Cardiac fibroblast (primary cell): Measurements from ENCODE around the gene LRRC75A.
"Not testable (repeated sequence)": the region's sequence is repeated elsewhere in the genome, so short reads cannot be mapped to it uniquely, and the experiment has no call there.

Experiments
- DNase-seq, 2 donors: peaks; one replicate each; pipeline versions ENCODE4 v3.0.0 to v3.0.0-alpha.2; 2010; ENCODE audit warnings: low read depth in 2 of 2
- H3K4me3 ChIP-seq, 2 donors: replicated peaks in 1 of 2; 1 replicate in 1 of 2; 2 replicates in 1 of 2; pipeline ENCODE4 v1.5.1; 2011; ENCODE audit warnings: low read depth in 2 of 2, low read length in 2 of 2, mild to moderate bottlenecking in 2 of 2, moderate library complexity in 1 of 2
- TF ChIP-seq, protein P1 (sequence below): IDR thresholded peaks from one replicate; pipeline ENCODE4 v1.5.1; 2011; ENCODE audit warnings: low read depth, mild to moderate bottlenecking, low read length, inconsistent platforms

LRRC75A gene

DNA sequence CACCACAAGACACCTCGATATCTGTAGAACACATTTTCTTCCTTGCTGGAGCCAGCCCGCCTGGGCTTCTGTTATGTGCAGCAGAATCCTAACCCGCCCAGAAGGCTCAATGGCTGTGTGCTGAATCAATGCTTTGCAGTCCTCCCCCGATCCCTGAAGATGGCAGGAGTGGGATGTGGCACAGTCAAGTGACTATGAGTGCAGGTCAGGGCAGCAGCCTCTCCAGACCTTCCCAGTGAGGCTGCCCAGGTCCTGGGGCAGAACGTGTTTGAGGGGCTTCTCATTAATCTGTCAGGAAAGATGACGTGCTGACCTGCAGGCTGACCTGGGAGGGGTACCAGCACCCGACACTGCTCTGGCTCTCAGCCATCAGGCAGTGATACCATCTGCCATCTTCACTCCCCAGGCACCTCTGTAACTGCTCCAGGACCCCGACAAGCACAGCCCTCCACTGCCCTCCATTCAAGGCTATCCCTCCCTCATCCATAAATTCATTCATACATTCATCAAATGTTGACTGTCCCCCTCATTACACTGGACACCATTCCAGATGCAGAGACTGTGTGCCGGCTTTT is 35.2 kb downstream of the LRRC75A start:
- no peak for DNase-seq
- TF ChIP-seq, protein P1, sequence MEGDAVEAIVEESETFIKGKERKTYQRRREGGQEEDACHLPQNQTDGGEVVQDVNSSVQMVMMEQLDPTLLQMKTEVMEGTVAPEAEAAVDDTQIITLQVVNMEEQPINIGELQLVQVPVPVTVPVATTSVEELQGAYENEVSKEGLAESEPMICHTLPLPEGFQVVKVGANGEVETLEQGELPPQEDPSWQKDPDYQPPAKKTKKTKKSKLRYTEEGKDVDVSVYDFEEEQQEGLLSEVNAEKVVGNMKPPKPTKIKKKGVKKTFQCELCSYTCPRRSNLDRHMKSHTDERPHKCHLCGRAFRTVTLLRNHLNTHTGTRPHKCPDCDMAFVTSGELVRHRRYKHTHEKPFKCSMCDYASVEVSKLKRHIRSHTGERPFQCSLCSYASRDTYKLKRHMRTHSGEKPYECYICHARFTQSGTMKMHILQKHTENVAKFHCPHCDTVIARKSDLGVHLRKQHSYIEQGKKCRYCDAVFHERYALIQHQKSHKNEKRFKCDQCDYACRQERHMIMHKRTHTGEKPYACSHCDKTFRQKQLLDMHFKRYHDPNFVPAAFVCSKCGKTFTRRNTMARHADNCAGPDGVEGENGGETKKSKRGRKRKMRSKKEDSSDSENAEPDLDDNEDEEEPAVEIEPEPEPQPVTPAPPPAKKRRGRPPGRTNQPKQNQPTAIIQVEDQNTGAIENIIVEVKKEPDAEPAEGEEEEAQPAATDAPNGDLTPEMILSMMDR = no peak
- H3K4me3 ChIP-seq = no peak overlapping the region

DNA sequence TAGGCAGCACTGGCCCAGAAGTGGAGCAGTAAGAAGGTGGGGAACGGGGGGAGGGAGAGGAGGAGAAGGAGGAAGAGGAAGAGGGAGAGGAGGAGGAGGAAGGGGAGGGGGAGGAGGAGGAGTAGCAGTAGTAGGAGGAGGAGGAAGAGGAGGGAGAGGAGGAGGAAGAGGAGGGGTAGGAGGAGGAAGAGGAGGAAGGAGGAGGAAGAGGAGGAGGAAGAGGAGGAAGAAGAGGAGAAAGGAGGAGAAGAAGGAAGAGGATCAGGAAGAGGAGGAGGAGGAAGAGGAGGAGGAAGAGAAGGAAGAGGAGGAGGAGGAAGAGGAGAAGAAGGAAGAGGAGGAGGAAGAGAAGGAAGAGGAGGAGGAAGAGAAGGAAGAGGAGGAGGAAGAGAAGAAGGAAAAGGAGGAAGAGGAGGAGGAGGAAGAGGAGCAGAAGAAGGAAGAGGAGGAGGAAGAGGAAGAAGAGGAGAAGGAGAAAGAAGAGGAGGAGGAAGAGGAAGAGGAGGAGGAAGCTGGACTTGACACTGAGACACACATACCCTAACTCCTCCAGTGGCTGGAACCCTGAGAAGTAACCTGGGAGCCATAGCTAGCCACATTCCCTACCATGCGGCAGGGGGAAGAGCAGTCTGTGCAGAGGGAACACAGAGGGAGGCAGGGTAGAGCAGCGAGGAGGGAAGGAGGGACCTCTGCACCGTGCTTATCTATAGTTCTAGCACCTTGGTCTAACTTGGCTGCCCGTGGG is 35.8 kb downstream of the LRRC75A start:
- TF ChIP-seq, protein P1 = no peak
- H3K4me3 ChIP-seq = no peak overlapping the region
- no peak for DNase-seq

DNA sequence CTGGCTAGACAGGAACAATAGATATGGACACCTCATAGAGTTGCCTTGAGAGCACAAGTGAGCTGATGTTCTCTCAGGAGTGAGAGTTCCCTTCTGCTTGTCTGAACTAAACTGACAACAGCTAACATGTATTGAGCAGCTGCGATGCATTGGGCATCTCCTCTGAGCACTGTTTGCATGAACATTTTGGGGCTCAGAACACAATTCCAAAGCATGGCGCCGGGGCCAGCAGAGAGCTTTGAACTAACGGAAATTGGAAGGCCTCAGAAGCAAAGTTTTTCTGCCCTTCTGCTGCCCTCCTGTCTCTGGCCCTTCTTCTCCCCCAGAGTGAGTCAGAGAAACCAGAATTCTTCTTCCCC is 38.5 kb downstream of the LRRC75A start:
- DNase-seq = no peak
- no peak overlapping the region for H3K4me3 ChIP-seq
- TF ChIP-seq, protein P1 = no peak

- DNase-seq, H3K4me3 ChIP-seq: not testable (repeated sequence)
Measured at GRCh38 chr17:16452268-16452667, 39.7 kb downstream of the LRRC75A start.

DNA sequence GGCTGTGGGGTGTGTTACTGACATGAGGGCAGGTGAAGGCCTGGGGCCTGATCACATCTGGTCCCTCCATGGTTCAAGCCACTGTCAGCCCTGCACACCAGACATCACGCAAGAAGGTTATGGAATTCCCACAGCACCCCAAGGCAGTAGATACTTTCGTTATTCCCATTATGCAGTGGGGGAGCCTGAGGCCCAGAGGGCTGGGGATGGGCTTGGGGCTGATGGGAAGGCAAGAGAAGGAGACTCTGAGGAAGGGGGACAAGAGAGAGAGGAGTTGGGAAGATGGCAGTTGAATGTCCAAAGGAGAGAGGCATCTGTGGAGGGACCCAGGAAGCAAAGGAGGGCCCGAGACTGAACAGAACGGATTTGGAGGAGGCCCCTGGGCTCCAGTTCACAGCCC is 42.0 kb downstream of the LRRC75A start:
- TF ChIP-seq, protein P1 = no peak
- H3K4me3 ChIP-seq = no peak overlapping the region
- DNase-seq = no peak

DNA sequence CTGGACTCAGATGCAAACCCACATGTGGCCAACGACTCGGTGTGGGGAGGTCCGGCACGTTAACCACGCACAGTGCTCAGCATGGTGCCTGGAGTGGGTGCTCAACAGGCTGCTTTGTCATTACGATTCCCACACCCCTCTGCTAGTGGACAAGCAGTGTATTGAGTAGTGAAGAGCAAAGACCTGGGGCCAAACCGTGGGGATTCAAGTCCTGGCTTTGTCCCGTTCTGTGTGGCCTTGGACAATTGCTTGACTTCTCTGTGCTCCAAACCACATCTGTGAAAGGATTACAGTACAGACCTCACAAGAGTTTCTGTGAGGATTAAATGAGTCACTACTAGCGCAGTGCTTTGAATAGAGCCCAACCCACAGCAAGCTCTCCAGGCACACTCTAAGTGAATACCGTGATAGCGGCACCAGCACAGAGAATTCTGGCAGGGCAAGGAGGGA is 42.8 kb downstream of the LRRC75A start:
- TF ChIP-seq, protein P1 = no peak
- no peak overlapping the region for H3K4me3 ChIP-seq
- peak in 1 of 2 donors; percentile 56 for DNase-seq

DNA sequence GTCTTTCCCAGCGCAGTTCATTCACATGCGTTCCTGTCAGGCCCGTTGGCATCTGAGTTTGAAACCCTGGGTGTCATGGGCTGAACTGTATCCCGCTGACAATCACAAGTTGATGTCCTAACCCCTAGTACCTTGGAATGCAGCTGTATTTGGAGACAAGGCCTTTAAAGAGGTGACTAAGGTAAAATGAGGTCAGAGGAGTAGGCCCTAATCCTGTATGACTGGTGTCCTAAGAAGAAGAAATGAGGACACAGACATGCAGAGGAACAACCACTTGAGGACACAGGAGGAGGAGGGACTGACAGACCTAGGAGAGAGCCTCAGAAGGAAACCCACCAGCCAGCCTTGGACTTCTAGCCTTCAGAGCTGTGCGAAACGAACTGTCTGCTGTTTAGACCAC is 43.5 kb downstream of the LRRC75A start:
- no peak overlapping the region for H3K4me3 ChIP-seq
- no peak for DNase-seq
- TF ChIP-seq, protein P1 = no peak
